Cardiac muscle cell (in vitro differentiated cells and primary cell): Measurements from ENCODE around the gene PTGS1. TPM values are rescaled to one million over a fixed set of nuclear protein-coding genes. Genes with fewer than 3 reads are reported as not detected.

ENCODE experiments used
- DNase-seq, 2 donors: peaks; one replicate each; pipeline versions ENCODE4 v3.0.0 to v3.0.0-alpha.2; 2010 to 2017; ENCODE audit warnings: low read depth in 1 of 2, low spot score in 1 of 2
- H3K27ac ChIP-seq: fragments of 200-600 bp; sonication (generic); 2 replicates; pipeline ENCODE4 v1.5.1; 2016
- H3K27me3 ChIP-seq: fragments of 200-600 bp; sonication (generic); 2 replicates; pipeline ENCODE4 v1.6.0; 2016; ENCODE audit warnings: control low read depth
- H3K36me3 ChIP-seq: fragments of 200-600 bp; sonication (generic); 2 replicates; pipeline ENCODE4 v1.5.1; 2016; ENCODE audit warnings: control low read depth
- H3K4me1 ChIP-seq: fragments of 200-600 bp; sonication (generic); 2 replicates; pipeline ENCODE4 v1.8.1; 2017; ENCODE audit warnings: low read depth, mild to moderate bottlenecking, mixed run types
- H3K4me3 ChIP-seq: fragments of 200-600 bp; sonication (generic); 2 replicates; pipeline ENCODE4 v1.5.1; 2016; ENCODE audit warnings: mild to moderate bottlenecking
- H3K9me3 ChIP-seq: fragments of 200-600 bp; sonication (generic); 2 replicates; pipeline ENCODE4 v1.5.1; 2017; ENCODE audit warnings: low read depth, mild to moderate bottlenecking, control low read depth
- polyA plus RNA-seq: library from polyadenylated mRNA; unstranded; fragments of >200 nt; fragmentation: Nextera tagmentation; extraction: Ambion mirVana; gene quantifications from 2 replicates; pipeline ENCODE4 v1.2.1, GENCODE V29; 2016
- total RNA-seq: library from RNA; depleted of rRNA; stranded (reverse); fragments of >200 nt; gene quantifications from 2 replicates; pipeline ENCODE4 v1.2.3, GENCODE V29; 2016
- TF ChIP-seq, protein P1 (sequence below): IDR thresholded peaks from 2 replicates; pipeline ENCODE4 v1.5.1; 2012; ENCODE audit warnings: low read depth, mild to moderate bottlenecking, low read length

Gene PTGS1
- total and polyA plus RNA-seq, 2 experiments from 2014 or later: 1.2 TPM; not detected in 1

DNA sequence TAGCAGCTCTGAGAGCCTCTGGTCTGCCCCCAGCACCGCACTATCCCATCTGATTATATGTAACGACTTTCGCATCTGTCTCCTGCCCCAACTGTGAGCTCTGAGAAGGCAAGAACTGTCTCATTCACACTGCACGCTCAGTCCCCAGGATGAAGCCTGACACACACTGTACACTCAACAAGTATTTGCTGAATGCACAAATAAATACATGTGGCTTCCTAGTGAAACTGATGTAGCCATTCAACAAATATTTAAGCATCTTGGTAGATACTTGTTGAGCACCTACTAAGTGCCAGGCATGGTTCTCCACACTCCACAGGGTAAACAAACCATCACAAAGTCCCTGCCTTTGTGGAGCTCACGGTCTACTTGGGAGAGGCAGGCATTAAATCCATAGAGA is 34.6 kb upstream of the PTGS1 start:
- Histone ChIP-seq H3K9me3 (no peaks in the 10 kb centered on the region), H3K4me3 (no peak overlapping the region), H3K27ac (no peak overlapping the region), H3K4me1 (no peaks in the 10 kb centered on the region), H3K27me3 (no peaks in the 10 kb centered on the region), H3K36me3 (no peaks in the 10 kb centered on the region)
- TF ChIP-seq, protein P1, sequence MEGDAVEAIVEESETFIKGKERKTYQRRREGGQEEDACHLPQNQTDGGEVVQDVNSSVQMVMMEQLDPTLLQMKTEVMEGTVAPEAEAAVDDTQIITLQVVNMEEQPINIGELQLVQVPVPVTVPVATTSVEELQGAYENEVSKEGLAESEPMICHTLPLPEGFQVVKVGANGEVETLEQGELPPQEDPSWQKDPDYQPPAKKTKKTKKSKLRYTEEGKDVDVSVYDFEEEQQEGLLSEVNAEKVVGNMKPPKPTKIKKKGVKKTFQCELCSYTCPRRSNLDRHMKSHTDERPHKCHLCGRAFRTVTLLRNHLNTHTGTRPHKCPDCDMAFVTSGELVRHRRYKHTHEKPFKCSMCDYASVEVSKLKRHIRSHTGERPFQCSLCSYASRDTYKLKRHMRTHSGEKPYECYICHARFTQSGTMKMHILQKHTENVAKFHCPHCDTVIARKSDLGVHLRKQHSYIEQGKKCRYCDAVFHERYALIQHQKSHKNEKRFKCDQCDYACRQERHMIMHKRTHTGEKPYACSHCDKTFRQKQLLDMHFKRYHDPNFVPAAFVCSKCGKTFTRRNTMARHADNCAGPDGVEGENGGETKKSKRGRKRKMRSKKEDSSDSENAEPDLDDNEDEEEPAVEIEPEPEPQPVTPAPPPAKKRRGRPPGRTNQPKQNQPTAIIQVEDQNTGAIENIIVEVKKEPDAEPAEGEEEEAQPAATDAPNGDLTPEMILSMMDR: no peak
- DNase-seq: no peak

DNA sequence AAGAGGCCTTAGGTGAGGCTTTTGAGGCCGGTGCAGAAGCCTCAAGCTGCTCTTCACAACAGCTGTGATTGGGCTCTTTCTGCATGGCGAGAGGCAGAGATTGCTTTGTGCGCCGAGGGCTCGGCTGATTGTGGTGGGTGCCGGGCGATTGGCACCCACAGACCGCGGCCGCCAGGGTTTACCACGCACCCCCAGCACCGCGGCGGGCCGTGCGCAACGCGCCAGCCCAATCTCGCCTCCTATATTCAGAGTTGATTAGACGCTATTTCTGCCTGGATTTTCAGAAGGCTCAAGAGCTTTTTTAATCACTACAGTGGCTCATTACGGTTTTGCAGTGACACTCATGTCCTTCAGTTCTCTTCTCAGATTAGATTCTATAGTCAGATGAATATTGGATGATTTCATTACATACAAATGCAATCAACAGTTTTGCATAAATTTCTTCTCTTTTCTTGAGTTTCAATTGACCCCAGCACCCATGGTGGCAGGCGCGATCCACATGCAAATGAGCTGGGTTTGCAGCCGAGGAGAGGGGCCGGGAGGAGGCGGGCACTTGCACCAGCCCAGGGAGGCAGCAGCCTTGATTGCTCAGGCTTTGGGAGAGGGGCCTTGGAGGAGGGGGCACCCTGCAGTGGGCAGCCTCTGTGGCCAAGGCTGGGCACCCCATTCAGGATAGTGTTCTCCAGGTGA is 33.8 kb upstream of the PTGS1 start:
- H3K27ac ChIP-seq: no peak overlapping the region
- H3K27me3 ChIP-seq: no peaks in the 10 kb centered on the region
- H3K4me3 ChIP-seq: no peak overlapping the region
- no peaks in the 10 kb centered on the region for H3K9me3 ChIP-seq
- TF ChIP-seq, protein P1: no peak
- no peaks in the 10 kb centered on the region for H3K36me3 ChIP-seq
- H3K4me1 ChIP-seq: no peaks in the 10 kb centered on the region
- no peak for DNase-seq

DNA sequence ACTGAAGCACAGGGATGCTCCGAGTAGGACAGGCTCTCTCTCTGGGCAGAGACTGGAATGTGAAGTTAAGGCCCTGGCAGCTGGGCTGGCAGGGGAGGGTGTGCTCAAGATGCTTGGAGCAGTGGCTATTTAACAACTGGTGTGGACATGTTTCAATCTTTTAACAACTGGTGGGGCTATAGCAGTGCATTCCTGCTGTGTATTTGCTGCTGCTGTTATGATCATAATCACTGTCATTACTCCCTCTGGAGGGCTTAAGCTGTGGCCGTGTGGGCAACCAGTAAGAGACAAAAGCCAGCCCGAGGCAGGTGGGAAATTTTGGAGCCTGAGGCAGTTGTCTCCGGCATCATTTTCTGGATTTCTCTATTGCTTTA is 33.3 kb upstream of the PTGS1 start:
- no peaks in the 10 kb centered on the region for H3K4me1 ChIP-seq
- no peaks in the 10 kb centered on the region for H3K36me3 ChIP-seq
- no peak overlapping the region for H3K4me3 ChIP-seq
- H3K27me3 ChIP-seq: no peaks in the 10 kb centered on the region
- H3K27ac ChIP-seq: no peak overlapping the region
- no peaks in the 10 kb centered on the region for H3K9me3 ChIP-seq
- TF ChIP-seq, protein P1: no peak
- DNase-seq: no peak

- TF ChIP-seq, protein P1: no peak
- Histone ChIP-seq H3K4me1 (no peaks in the 10 kb centered on the region), H3K36me3 (no peaks in the 10 kb centered on the region)
Measured at GRCh38 chr9:122338536-122338935, 32.3 kb upstream of the PTGS1 start.

GRCh38 chr9:122338994-122339393 is 31.8 kb upstream of the PTGS1 start:
- no peaks in the 10 kb centered on the region for H3K9me3 ChIP-seq
- DNase-seq: no peak
- H3K4me1 ChIP-seq: no peaks in the 10 kb centered on the region
- no peak overlapping the region for H3K4me3 ChIP-seq
- TF ChIP-seq, protein P1: no peak
- H3K27me3 ChIP-seq: no peaks in the 10 kb centered on the region
- H3K36me3 ChIP-seq: no peaks in the 10 kb centered on the region
- H3K27ac ChIP-seq: no peak overlapping the region

More at GRCh38 chr9:122338536-122338935, 32.3 kb upstream of the PTGS1 start:
- no peak for DNase-seq
- Histone ChIP-seq H3K4me3 (no peak overlapping the region), H3K27me3 (no peaks in the 10 kb centered on the region), H3K27ac (no peak overlapping the region), H3K9me3 (no peaks in the 10 kb centered on the region)
